Stimulated activated CD8-positive, alpha-beta memory T cell treated with anti-CD3 and anti-CD28 coated beads, Interleukin-7, amount 100 ng/mL, for 24 hours (primary cell): ENCODE data around the gene SPOCK2.
A peak's percentile ranks its signal among the peaks of the same experiment; 100 is the strongest.

Experiments used
- DNase-seq: peaks from one replicate; pipeline ENCODE4 v3.0.0-alpha.2; 2020; ENCODE audit warnings: low read depth

The SPOCK2 gene

DNA sequence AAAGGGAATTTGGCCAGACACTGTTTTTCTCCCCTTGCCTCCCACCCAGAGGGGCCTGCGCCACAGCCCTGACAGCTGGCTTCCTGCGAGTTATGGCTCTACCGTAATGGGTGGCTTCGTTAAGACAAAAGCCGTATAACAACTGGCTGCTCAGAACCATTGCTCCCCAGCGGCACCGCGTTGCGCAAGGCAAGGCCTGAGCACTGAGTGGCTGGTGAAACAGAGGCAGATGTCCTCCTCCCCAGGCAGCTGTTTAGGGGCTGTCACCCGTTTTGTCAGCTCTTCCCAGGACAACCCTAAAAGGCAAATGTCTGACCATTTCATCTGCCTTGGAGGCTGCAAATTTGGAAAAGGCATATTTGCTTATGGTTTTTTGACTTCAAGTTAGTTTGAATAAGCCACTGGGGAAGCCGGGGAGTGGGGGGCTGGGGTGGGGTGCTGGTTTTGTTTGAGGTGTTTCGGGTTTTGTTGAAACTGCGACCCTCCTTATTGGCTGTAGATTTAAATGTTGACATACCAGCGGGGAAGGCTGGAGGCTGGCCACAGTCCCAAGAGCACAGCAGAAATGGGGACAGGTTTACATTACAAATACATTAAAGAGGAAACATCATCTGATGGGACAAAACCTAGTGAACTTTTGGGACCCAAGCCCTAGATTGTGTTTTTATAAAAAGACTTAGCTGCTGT, 681 bp upstream of the SPOCK2 start:
- DNase-seq: no peak

DNA sequence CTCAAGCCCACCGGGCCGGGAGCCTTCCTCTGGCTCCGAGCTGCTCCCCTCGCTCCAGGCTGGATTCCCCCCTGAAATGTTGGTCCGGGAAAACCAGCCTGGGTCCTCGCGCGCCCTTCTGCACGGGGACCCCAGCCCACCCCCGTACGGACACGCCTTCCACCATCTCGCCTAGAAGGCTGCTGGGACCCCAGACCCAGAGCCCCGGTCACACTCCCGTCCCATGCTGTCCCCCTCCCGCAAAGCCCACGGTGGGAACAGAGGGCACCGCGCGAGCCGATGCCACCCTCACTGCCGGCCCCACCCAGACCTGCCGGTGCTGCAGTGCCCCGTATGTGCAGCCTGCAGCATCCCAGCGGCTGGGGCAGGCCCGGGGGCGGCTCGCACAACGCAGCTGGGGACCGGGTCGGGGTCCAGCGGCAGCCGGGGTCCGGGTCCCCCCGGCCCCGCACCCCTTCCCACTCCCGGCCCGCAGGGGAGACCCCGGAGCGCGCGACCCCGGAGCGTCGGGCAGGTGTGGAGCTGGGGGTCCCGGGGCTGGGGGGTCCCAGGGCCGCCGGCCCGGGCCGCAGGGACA, 871 bp downstream of the SPOCK2 start:
- DNase-seq: no peak

DNA sequence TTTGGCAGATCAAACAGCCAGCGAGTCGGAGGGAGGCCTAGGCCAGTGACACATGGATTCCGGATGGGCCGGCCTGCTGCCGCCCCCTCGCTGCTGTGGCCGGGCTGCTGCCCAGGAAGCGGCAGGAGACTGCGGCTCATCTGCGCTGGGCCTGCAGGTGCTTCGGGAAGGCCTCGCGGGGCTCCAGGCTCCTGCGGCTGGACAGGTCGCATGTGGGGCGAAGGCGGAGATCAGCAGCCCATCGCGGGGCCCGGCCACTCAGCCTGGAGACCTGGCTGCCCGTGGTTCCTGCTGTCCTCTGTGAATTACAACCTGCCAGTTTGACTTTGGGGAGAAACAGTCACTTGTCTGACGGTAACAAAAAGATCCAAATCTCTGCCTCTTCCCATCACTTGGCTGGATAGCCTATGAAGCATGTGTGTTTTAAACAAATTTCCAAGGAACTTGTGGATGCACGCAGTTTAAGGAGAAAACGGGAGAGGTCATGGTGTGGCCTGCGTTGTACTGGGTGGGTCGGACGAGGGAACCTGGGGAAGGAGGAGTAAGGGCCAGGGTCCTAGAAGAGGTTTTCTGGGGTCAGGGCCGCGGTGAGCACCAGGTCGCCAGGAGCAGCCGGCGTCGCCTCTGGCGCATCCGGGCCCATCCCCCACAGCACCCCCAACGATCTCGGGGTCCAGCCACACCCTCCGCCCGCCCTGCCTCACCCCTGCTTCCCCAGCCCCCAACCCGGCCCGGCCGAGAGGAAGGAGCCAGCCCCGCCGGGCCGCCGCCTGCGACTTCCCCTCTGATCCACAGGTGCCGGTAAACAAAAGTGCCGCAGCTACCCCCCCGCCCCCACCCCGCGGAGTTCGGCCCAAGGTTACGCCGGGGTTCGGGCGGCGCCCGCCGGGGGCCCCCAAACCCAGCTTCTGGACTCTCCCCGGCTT, 1.6 kb downstream of the SPOCK2 start:
- DNase-seq: peak; percentile 27

DNA sequence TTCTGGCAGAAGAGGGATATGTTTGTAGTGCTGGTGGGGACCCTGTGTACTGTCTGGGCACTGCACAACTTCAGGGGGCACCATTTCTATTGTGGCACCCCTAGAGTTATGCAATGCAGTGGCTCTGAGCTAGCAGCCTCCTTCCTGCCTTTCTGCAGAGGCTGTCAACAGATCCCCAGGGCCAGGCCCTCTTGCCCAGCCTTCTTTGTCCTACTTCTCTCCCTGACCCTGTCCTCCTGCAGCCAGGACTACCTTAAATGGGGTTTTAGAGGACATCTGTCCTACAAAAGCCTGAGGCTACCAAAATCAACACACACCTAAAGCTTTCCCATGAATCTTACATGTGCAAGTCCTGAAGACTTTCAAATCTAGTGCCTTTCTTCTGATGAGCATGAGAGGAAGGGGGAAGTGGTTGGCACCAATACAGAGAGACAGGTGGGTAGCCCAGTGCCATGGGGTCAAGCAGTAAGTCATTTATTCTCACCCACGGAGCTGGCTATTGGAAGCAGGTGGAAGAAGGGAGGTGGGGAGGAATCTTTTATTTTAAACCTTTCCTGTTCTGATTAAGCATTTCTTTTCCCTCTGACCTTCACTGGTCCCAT, 2.4 kb downstream of the SPOCK2 start:
- DNase-seq: no peak

DNA sequence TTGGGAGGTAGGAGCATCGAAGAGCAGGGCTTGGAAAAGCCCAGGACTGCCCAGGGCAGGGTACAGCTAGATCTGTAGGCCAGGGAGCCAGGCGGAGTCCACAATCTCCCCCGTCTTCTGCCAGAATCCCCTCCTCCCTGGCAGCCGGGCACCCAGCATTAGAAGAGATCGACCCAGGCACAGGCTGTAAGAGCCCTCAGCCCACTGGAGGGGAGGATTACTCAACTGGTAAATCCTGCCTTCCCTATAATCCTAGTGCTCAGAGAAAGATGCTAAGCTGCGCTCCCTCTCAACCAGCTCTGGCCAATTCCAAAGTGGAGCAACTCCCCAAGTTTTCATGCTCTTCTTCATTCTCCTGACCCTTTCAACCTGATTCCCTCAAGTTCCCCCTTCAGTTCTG, 3.2 kb downstream of the SPOCK2 start:
- no peak for DNase-seq

DNA sequence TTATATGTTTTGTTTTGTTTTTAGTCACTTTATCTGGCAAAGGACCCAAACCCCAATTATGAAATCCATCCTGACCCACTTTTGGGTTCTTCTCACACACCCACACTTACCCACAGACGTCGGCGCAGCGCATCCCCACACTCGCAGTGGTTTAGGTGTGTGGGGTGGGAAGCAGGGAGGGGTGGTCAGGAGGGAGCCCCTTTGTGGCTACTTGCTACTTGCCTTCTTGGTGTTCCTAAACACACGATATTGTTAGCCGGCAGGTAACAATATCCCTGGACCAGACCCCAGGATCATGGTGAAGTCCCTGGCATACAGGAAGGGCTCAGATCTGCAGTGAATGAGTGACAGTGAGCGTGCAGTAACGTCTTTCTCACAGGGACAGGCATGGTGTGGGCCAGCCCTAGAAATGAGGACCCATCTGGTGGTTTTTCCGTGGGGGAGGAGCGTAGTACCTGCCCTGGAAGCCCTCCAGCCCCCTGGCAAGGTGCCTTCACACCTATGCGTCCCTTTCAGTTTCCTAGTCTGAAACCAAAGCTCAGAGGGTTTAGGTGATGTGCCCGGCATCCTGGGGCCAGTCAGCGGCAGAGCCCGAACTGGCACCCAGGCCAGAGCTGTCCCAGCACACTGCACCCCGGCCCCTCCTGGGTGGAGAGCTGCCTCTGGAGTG, 4.4 kb downstream of the SPOCK2 start:
- DNase-seq: peak; percentile 33

DNA sequence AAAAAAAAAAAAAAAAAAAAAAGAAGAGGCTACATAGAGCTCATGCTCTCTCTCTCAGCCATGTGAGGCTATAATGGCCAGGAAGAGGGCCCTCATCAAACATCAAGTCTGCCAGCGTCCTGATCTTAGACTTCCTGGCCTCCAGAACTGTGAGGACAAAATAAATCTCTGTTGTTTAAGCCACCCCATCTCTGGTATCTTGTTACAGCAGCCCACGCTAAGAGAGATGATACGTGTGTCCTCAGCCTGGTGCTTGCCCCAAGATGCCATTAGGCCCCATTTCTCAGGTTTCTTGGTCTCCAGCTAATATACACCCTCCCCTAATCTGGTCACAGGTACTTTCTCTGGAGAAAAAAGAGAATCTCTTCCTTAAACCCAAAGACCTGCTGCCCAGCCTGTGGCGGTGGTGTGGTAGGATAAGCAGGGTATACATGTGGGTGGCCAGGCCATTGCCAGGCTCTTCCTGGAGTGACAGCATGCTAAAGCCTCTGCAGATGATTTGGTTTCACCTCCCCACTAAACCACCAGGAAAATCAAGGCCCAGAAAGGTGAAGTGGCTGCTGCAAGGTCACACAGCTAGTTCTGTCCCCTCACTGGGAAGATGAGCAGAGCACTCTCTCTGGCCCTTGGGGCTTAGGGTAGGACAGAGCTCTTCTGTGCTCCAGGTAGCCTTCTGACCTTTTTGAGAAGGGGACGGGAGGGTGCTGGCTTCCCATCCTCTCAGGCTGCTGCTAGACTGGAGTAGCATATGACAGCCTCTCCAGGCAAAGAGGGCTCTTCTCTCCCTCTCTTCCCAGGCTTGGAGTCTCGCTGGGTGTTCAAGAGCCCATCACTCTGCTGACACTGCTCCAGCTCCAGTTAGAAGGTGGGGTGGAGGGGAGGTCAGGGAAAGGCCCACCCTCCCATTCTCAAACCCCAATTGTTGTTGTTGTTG, 5.2 kb downstream of the SPOCK2 start:
- DNase-seq: no peak

DNA sequence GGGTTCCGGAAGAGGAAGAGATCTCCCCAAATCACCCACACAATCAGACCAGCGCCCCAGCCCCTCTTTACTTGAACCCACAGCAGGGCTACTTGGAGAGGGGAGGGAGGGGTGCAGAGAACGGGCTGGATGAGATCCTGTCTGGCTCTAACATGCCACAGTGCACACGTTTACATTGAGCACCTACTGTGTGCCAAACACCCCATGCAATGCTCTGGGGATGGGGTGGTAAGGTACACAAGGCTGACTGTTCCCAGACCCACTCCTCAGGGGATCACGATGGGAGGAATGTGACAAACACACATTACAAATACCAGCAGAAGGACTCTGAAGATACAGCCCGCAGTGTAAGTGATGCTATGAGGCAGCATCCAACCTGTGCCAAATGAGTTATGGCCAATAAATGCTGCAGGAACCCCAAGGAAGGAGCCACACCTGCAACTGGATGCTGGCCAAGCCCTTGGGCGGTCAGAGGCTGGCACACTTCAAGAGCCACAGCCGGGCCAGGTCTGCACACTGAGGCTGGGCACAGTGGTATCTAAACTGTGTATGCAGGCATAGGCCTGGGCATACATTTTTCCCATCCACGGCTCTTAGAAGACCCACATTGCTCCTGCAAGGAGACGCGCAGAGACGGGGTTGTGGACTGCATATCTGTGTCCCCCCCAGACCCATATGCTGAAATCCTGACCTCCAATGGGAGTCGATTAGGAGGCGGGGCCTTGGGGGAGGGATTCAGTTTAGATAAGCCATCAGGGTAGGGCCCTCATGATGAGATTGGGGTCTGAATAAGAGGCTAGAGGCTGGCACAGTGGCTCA, 6.4 kb downstream of the SPOCK2 start:
- DNase-seq: no peak

DNA sequence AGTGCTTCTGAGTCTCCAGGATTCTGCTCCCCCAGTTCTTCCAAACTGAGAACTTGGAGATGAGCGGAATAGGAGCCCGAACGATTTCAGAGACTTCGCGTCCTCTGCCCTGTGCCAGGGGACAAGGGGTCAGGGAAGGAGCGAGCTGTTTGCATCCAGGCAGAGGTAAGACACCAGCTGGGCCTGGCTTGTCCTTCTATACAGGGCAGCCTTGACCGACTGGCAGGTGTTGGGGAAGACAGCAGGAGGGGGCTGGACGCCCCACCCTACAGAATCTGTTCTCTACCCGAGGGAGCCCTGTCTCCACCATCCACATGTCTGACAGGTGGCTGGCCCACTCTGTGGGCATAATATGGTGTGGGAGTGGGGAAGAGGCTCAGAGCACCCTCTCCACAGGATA, 7.1 kb downstream of the SPOCK2 start:
- no peak for DNase-seq

DNA sequence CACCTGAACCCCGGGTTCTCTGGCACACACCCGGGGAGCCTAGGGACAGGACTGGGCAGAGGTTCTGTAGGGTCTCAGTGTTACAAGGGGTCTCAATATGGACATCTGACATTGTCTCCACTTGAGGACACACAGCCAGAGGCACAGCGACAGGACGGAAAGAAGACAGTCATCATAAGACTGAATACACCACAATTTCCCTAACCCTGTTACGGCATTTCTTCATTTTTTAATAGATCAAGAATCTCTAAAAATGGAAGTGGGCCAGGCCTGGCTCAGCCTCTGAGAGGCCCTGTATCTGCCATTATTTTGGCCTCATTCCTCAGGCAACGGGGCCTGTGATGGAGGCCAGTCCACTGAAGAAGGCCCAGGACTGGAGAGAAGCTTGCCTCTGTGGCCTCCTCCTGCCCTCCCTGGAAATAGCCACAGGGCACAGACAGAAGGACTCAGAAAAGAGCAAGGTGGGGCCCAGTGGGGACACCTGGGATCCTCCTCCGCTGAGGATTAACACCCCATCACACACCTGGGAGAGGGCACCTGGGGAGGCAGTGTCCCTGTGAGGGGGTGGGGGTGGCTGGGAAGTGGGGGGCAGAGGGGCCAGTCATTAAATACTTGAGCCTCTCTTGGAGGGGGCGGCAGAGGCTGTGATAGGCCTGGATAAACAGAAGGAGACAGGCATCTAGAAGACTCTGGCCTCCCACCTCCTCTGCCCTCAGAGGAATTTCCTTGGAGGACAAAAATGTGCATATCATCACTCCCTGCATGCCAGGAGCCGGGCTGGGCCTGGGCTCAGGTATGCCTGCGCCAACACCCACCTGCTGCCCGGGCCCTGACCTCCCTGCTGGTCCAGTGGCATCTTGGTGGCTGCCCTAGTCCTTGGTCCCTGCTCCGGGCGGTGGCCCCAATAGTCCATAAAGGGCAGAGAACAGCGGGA, 8.0 kb downstream of the SPOCK2 start:
- no peak for DNase-seq

DNA sequence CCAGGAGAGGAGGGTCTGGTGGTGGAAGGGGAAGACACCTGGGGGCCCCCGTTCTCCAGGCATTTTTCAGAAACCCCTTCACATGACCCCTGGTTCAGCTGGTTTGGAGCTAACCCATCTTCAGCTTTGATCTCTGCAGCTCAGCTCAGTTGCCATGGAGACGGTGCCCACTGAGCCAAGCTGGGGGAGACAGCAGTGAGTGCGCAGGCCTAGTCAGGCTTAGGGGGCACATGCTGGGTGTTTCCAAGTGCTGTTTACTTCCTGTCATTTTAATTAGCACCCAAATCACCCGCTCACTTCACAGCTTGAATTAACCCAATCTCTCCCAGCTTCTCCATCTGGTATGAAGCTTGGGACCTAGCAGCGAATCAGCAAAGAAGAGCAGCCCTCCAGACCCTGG, 9.0 kb downstream of the SPOCK2 start:
- peak; percentile 35 for DNase-seq

DNA sequence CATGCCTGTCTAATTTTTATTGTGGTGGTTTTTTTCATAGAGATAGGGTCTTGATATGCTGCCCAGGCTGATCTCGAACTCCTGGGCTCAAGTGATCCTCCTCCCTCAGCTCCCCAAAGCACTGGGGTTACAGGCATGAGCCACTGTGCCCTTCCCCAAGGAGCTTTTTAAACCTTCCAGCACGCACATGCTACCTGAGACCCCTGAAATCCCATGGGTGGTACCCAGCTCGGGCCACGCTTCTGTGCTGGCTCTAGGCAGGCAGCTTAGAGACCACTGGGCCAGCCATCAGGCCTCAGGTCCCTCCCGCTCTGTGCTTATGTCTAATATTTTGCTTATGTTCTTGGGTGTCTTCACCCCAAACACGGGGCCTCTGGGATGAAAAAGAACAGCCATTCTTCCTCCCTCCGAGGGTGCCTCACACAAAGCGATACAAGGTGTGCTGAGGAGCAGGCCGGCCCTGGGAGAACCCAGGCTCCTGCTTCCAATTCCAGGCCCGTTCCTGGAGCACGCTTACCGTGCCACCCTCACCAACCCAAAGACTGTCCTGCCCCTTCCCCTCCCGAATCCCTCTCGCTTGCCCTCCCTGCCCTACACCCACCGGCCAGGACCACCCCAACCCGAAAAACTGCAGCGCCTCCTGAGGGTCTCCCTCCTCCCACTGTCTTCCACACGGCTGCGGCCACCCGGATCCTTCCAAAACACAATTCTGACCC, 10.9 kb downstream of the SPOCK2 start:
- no peak for DNase-seq

DNA sequence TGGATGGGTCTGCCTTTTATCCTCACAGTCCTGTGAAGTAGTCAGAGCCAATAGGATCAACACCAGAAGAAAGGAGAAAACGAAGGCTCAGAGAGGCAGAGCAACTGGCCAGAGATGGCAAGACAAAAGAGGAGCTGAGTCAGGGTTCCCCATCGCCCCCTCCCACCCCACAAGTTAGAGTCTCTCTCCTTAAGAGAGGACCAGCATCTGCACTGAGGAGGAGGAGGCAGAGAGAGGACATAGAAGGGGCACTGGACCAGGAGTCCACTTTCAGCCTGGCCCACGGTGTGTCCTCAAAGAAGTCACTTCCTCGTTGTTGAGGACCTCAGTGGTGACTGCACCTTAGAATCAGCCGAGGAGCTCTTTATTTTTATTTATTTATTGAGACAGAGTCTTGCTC, 11.6 kb downstream of the SPOCK2 start:
- DNase-seq: no peak

DNA sequence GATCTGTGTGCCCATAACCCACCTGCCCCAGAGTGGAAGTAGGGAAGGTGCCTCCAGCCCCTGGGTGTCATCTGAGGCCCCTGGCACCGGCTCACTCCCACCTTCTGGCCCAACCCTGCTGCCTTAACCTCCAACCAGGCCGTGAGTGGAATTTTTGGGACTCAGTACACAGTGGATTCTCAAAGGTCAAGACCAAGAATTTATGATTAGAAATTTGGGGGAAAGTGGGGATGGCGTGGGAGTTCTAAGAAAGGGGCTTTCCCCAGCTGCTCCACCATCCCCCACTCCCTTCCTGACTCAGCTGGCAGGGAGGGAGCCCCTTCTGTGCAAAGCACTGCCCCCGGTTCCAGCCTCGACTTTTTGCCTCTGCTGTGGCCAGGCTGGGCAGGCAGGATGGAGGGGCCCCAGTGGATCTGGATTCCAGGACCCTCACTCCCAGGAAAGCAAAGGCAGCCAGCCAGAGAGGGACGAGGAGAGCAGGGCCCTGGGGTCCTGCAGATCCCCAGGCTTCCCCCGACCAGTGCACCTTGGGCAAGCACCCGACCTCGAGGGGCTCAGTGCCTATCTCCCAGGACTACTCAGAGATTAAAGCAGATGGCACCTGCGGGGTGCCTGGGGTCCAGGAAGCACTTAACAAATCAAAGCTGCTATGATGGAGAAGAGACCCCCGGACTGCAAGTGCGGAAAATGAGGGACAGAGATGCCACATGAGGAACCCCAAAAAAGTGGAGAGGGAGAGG, 12.8 kb downstream of the SPOCK2 start:
- no peak for DNase-seq

DNA sequence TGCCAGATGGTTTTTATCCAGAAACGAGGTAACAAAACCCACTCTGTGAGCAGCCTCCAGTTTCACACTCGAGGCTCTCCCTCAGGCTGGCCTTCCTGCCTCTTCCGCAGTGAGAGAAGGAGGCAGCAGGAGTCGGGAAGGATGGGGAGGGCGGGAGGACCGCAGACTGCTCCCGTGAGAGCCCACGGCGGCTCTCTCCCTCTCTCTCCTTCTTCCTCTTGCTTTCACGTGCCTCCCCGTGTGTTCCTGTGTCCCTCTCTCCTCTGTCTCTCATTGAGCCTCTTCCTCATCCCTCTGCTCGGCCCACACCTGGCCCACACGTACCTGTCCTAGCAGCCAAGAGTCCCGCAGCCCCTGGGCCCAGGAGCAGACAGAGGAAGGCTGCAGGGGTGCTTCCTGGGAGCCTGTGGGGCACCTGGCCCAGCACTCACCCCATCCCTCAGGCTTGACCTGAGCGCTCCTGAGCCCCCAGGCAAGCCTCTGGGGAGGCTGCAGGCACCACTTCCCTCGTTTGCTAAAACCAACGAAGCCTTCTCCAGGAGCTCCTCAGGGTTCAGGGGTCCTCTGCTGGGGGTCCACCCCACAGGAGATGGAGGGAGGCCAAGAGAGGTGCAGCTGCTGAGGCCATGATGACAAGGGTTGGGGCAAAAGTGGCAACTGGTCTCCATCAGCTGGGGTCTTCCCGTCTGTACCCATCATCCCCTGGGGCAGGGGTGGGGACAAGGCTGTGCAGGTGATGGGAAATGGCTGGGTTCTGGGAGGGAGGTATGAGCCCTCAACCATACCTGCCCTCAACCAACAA, 13.6 kb downstream of the SPOCK2 start:
- no peak for DNase-seq

DNA sequence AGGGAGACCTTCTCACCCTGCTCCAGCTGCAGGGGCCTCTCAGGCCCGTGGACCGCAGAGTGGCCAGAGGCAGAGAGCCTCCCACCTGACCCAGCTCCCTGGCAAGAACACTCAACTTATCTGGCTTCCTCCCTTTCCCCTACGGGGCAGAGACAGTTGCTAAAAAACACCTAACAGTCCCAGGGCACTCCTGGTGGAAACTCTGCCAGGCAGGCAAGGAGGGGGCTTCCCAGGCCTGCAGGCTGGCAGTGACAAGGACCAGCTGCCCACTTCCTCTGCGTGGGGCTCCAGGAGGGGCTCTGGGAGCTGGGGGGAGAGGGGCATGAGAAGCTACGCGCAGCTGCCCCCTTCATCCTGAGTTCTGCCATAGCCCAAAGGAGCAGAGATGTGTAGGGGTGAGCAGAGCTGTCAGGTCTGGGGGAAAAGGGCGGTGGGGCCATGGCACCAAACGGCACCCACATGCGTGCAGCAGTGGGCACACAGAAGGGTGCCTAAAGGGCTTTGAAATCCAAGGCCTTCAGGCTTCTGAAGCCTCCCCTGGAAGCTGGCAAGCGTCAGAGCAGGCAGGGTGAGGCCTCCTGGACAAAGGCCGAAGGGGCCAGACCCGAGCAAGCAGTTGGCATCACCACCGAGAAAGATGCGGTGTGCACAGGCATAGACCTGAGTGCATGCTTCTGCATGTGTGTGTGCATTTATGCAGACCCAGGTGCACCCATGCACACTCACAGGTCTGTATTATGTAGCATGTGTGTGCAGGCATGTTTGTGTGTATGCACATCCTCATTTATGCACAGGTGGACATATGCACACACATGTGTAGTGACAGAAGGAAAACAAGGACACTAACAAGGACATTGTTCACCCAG, 14.4 kb downstream of the SPOCK2 start:
- DNase-seq: no peak
